NCI-H2081 (cell line): ENCODE data around the gene CES4A.
"Not testable (repeated sequence)": the region's sequence is repeated elsewhere in the genome, so short reads cannot be mapped to it uniquely, and the experiment has no call there.

ENCODE experiments used
- DNase-seq, 2 experiments: peaks; one replicate each; lab custom pipeline; 2025; lab: John Stamatoyannopoulos, UW

The CES4A gene

GRCh38 chr16:66991545-66992077 is 3.2 kb downstream of the CES4A start:
- no peak for DNase-seq

- not testable (repeated sequence) for DNase-seq
Observed at GRCh38 chr16:66993558-66993957, 5.2 kb downstream of the CES4A start.

- DNase-seq: no peak
Observed at GRCh38 chr16:66996324-66996982, 8.1 kb downstream of the CES4A start.

GRCh38 chr16:66996983-66997358 is 8.6 kb downstream of the CES4A start:
- DNase-seq: no peak

- peak; percentile 32 to 41 for DNase-seq
Observed at GRCh38 chr16:67000384-67001351, 12.3 kb downstream of the CES4A start.

GRCh38 chr16:67001726-67002125 is 13.3 kb downstream of the CES4A start:
- no peak for DNase-seq

GRCh38 chr16:67006930-67007658 is 18.7 kb downstream of the CES4A start:
- no peak for DNase-seq

- DNase-seq: no peak
Observed at GRCh38 chr16:67009158-67009557, 20.8 kb downstream of the CES4A start.

- DNase-seq: no peak
Observed at GRCh38 chr16:67011274-67011673, 22.9 kb downstream of the CES4A start.

- DNase-seq: no peak
Observed at GRCh38 chr16:67013233-67013822, 24.9 kb downstream of the CES4A start.

- DNase-seq: peak; percentile 57 to 79
Observed at GRCh38 chr16:67013823-67014633, 25.6 kb downstream of the CES4A start.

- no peak for DNase-seq
Observed at GRCh38 chr16:67014634-67015312, 26.4 kb downstream of the CES4A start.

GRCh38 chr16:67015313-67015731 is 26.9 kb downstream of the CES4A start:
- no peak for DNase-seq

- DNase-seq: no peak
Observed at GRCh38 chr16:67016143-67016542, 27.8 kb downstream of the CES4A start.

- DNase-seq: no peak
Observed at GRCh38 chr16:67016681-67017420, 28.5 kb downstream of the CES4A start.

GRCh38 chr16:67017421-67017750 is 29.0 kb downstream of the CES4A start:
- DNase-seq: no peak

GRCh38 chr16:67017810-67018488 is 29.6 kb downstream of the CES4A start:
- peak; percentile 86 to 90 for DNase-seq

- no peak for DNase-seq
Observed at GRCh38 chr16:67019171-67019570, 30.8 kb downstream of the CES4A start.

GRCh38 chr16:67021321-67021720 is 32.9 kb downstream of the CES4A start:
- DNase-seq: no peak
